AG10803 (cell line): ENCODE data around the gene PCARE.

ENCODE experiments used
- DNase-seq: peaks from one replicate; pipeline ENCODE4 v3.0.0; 2010; ENCODE audit warnings: low read depth
- H3K4me3 ChIP-seq: 2 replicates; pipeline ENCODE4 v1.5.1; 2011; ENCODE audit warnings: mild to moderate bottlenecking, low read length, control low read depth
- TF ChIP-seq, protein P1 (sequence below): conservative IDR thresholded peaks from 2 replicates; pipeline ENCODE4 v1.5.1; 2011; ENCODE audit warnings: mild to moderate bottlenecking, low read length, control low read depth, inconsistent platforms

The PCARE gene

GRCh38 chr2:29068513-29068912 lies 5.8 kb downstream of the PCARE start:
- no peak overlapping the region for H3K4me3 ChIP-seq
- TF ChIP-seq, protein P1, sequence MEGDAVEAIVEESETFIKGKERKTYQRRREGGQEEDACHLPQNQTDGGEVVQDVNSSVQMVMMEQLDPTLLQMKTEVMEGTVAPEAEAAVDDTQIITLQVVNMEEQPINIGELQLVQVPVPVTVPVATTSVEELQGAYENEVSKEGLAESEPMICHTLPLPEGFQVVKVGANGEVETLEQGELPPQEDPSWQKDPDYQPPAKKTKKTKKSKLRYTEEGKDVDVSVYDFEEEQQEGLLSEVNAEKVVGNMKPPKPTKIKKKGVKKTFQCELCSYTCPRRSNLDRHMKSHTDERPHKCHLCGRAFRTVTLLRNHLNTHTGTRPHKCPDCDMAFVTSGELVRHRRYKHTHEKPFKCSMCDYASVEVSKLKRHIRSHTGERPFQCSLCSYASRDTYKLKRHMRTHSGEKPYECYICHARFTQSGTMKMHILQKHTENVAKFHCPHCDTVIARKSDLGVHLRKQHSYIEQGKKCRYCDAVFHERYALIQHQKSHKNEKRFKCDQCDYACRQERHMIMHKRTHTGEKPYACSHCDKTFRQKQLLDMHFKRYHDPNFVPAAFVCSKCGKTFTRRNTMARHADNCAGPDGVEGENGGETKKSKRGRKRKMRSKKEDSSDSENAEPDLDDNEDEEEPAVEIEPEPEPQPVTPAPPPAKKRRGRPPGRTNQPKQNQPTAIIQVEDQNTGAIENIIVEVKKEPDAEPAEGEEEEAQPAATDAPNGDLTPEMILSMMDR = no peak
- DNase-seq = no peak

GRCh38 chr2:29066997-29067605 lies 7.2 kb downstream of the PCARE start:
- TF ChIP-seq, protein P1 = no peak

DNA sequence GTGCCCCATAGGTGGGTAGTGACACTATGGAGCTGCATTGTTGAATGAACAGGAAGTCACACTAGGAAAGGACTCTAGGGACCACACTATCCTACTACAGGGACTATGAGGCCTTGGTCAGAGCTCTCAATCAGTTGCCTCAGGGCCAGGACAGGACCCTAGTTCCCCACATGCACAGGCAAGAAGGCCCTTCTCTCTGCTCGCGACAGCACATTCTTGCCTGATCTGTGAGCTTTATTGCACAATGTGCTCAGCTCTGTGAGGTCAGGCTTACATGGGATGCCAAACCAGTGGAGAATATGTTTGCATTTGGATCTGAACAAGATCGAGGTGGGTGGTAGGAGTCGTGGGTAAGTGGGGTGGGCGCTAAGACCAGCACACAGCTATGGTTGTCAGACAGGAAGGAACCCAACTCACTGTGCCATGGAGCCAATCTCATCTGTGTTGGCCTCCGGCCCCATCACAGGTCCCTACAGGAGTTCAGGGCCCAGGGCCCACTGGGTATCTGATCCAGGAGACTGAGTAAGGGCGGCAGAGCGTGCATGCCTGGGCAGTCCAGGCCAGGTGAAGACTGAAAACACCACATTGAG lies 8.0 kb downstream of the PCARE start:
- TF ChIP-seq, protein P1 = no peak
- DNase-seq = peak; percentile 61
- H3K4me3 ChIP-seq = no peak overlapping the region

More at GRCh38 chr2:29066997-29067605, 7.2 kb downstream of the PCARE start:
- DNase-seq = no peak
- no peak overlapping the region for H3K4me3 ChIP-seq

GRCh38 chr2:29065068-29065811 lies 9.1 kb downstream of the PCARE start:
- TF ChIP-seq, protein P1 = no peak
- DNase-seq = no peak
- H3K4me3 ChIP-seq = no peak overlapping the region

GRCh38 chr2:29064746-29065067 lies 9.6 kb downstream of the PCARE start:
- no peak overlapping the region for H3K4me3 ChIP-seq
- TF ChIP-seq, protein P1 = no peak
- DNase-seq = no peak

DNA sequence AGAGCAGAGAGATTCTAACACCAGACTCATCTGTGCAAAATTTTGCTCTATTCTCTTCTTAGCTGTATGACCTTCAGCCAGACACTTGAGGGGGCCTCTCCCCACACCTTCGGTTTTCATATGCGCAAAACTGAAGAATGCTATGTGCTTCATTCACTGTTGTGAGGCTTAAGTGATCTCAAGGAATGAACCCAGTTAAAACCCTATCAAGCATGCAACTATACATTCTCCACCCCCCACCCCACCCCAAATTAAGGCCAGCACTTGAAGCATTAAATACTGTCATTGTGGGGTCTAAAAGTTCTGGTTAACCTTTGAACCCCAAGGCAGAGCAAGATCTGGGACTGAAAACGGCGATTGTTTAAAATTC lies 10.0 kb downstream of the PCARE start:
- TF ChIP-seq, protein P1 = no peak
- H3K4me3 ChIP-seq = no peak overlapping the region
- no peak for DNase-seq
